H9 (cell line): ENCODE results near the gene TMEM198. TPM values are rescaled to one million over a fixed set of nuclear protein-coding genes. Genes with fewer than 3 reads are reported as not detected.

Experiments
- DNase-seq: peaks from one replicate; pipeline ENCODE4 v3.0.0-alpha.2; 2017
- H2AFZ ChIP-seq: one replicate; pipeline ENCODE4 v1.6.1; 2013; ENCODE audit warnings: mild to moderate bottlenecking, low read length, control low read depth, moderate library complexity
- H2AK5ac ChIP-seq: 2 replicates; pipeline ENCODE4 v1.6.1; 2013; ENCODE audit warnings: low read length, control low read depth, mixed read lengths; ENCODE audit not compliant: insufficient read length
- H2BK120ac ChIP-seq: one replicate; pipeline ENCODE4 v1.6.1; 2013; ENCODE audit warnings: low read depth, mild to moderate bottlenecking, low read length, control low read depth, inconsistent platforms; ENCODE audit not compliant: poor library complexity, severe bottlenecking
- H2BK12ac ChIP-seq: 2 replicates; pipeline ENCODE4 v1.6.1; 2013; ENCODE audit warnings: low read length, control low read depth, mixed read lengths, low read depth; ENCODE audit not compliant: insufficient read length
- H2BK15ac ChIP-seq: 2 replicates; pipeline ENCODE4 v1.6.1; 2013; ENCODE audit warnings: low read depth, low read length, control low read depth
- H2BK20ac ChIP-seq: one replicate; pipeline ENCODE4 v1.6.1; 2013; ENCODE audit warnings: low read depth, mild to moderate bottlenecking, low read length, control low read depth, inconsistent platforms; ENCODE audit not compliant: poor library complexity, severe bottlenecking
- H2BK5ac ChIP-seq: 2 replicates; pipeline ENCODE4 v1.6.1; 2013; ENCODE audit warnings: low read length, control low read depth, mixed read lengths; ENCODE audit not compliant: insufficient read length
- H3K14ac ChIP-seq: 2 replicates; pipeline ENCODE4 v1.6.1; 2013; ENCODE audit warnings: low read length, control low read depth; ENCODE audit not compliant: insufficient read depth
- H3K18ac ChIP-seq: 2 replicates; pipeline ENCODE4 v1.6.1; 2013; ENCODE audit warnings: low read depth, mild to moderate bottlenecking, mixed read lengths, low read length, control low read depth; ENCODE audit not compliant: insufficient read length
- H3K23ac ChIP-seq: 2 replicates; pipeline ENCODE4 v1.6.1; 2013; ENCODE audit warnings: low read length, control low read depth, mixed read lengths, low read depth; ENCODE audit not compliant: insufficient read length
- H3K23me2 ChIP-seq: 2 replicates; pipeline ENCODE4 v1.6.1; 2013; ENCODE audit warnings: low read depth, mild to moderate bottlenecking, mixed read lengths, low read length, control low read depth; ENCODE audit not compliant: insufficient read length, poor library complexity, severe bottlenecking
- H3K27ac ChIP-seq: 2 replicates; pipeline ENCODE4 v1.5.1; 2013; ENCODE audit warnings: low read length, control low read depth, mixed read lengths, low read depth; ENCODE audit not compliant: insufficient read length
- H3K27me3 ChIP-seq: 2 replicates; pipeline ENCODE4 v1.6.1; 2013; ENCODE audit warnings: low read length, control low read depth, inconsistent platforms; ENCODE audit not compliant: insufficient read depth
- H3K4ac ChIP-seq: 2 replicates; pipeline ENCODE4 v1.6.1; 2013; ENCODE audit warnings: low read depth, mild to moderate bottlenecking, control low read depth, inconsistent platforms, low read length, moderate library complexity
- H3K4me1 ChIP-seq: 2 replicates; pipeline ENCODE4 v1.6.1; 2013; ENCODE audit warnings: low read length, control low read depth, inconsistent platforms; ENCODE audit not compliant: insufficient read depth
- H3K4me2 ChIP-seq: 2 replicates; pipeline ENCODE4 v1.6.1; 2013; ENCODE audit warnings: low read length, control low read depth, mixed read lengths; ENCODE audit not compliant: insufficient read length, insufficient read depth
- H3K56ac ChIP-seq: 2 replicates; pipeline ENCODE4 v1.6.1; 2013; ENCODE audit warnings: low read depth, mild to moderate bottlenecking, mixed read lengths, low read length, control low read depth; ENCODE audit not compliant: insufficient read length
- H3K79me1 ChIP-seq: 2 replicates; pipeline ENCODE4 v1.6.1; 2013; ENCODE audit warnings: low read depth, mild to moderate bottlenecking, moderate library complexity, low read length, control low read depth, inconsistent platforms; ENCODE audit not compliant: insufficient read depth, poor library complexity, severe bottlenecking
- H3K79me2 ChIP-seq: 2 replicates; pipeline ENCODE4 v1.6.1; 2013; ENCODE audit warnings: low read length, control low read depth, inconsistent platforms; ENCODE audit not compliant: insufficient read depth
- H3K9ac ChIP-seq: 2 replicates; pipeline ENCODE4 v1.6.1; 2013; ENCODE audit warnings: low read length, control low read depth, mixed read lengths; ENCODE audit not compliant: insufficient read length; ENCODE audit errors: extremely low read depth
- H3K9me3 ChIP-seq: one replicate; pipeline ENCODE4 v1.6.1; 2013; ENCODE audit warnings: low read depth, low read length, inconsistent platforms; ENCODE audit not compliant: control insufficient read depth
- H3T11ph ChIP-seq: one replicate; pipeline ENCODE4 v1.6.1; 2013; ENCODE audit warnings: mild to moderate bottlenecking, low read length, control low read depth, inconsistent platforms
- H4K20me1 ChIP-seq: one replicate; pipeline ENCODE4 v1.6.1; 2013; ENCODE audit not compliant: control insufficient read depth, insufficient read length, insufficient read depth
- H4K5ac ChIP-seq: 2 replicates; pipeline ENCODE4 v1.6.1; 2013; ENCODE audit warnings: low read depth, mild to moderate bottlenecking, mixed read lengths, low read length, control low read depth; ENCODE audit not compliant: insufficient read length
- H4K8ac ChIP-seq: replicated peaks from 2 replicates; pipeline ENCODE4 v1.6.1; 2013; ENCODE audit warnings: low read length, control low read depth, mixed read lengths, low read depth; ENCODE audit not compliant: insufficient read length
- H4K91ac ChIP-seq: 2 replicates; pipeline ENCODE4 v1.6.1; 2013; ENCODE audit warnings: low read depth, mild to moderate bottlenecking, moderate library complexity, mixed read lengths, low read length, control low read depth; ENCODE audit not compliant: insufficient read length
- H3K27ac Mint-ChIP-seq, 3 experiments: 2 replicates in 2 of 3; 3 replicates in 1 of 3; pipeline ENCODE4 v1.8.0; 2020 to 2021; ENCODE audit warnings: mixed read lengths in 3 of 3, mild to moderate bottlenecking in 1 of 3, moderate library complexity in 1 of 3
- H3K27me3 Mint-ChIP-seq: 2 replicates; pipeline ENCODE4 v1.8.0; 2021; ENCODE audit warnings: low read depth, mild to moderate bottlenecking, moderate library complexity, mixed read lengths
- H3K36me3 Mint-ChIP-seq, 3 experiments: 2 replicates in 2 of 3; 3 replicates in 1 of 3; pipeline ENCODE4 v1.8.0; 2020 to 2021; ENCODE audit warnings: low read depth in 3 of 3, mixed read lengths in 3 of 3; ENCODE audit not compliant: insufficient read depth in 1 of 3
- H3K4me1 Mint-ChIP-seq, 2 experiments: 2 replicates each; pipeline ENCODE4 v1.8.0; 2020; ENCODE audit warnings: mixed read lengths in 2 of 2
- H3K4me3 Mint-ChIP-seq, 2 experiments: 2 replicates in 1 of 2; 3 replicates in 1 of 2; pipeline ENCODE4 v1.8.0; 2020 to 2021; ENCODE audit warnings: mild to moderate bottlenecking in 2 of 2, mixed read lengths in 2 of 2, moderate library complexity in 1 of 2
- H3K9me3 Mint-ChIP-seq, 2 experiments: 2 replicates in 1 of 2; 3 replicates in 1 of 2; pipeline ENCODE4 v1.8.0; 2020; ENCODE audit warnings: mild to moderate bottlenecking in 2 of 2, mixed read lengths in 2 of 2, moderate library complexity in 1 of 2
- WGBS: extraction: QIAGEN DNeasy Blood & Tissue Kit; methylation state at CpG from one replicate; pipeline ENCODE4 v1.1.7; 2013; ENCODE audit warnings: missing lambda C conversion rate, low lambda C conversion rate, mixed read lengths; ENCODE audit not compliant: insufficient read length; ENCODE audit errors: extremely low coverage; 5-methylcytosine and 5-hydroxymethylcytosine counted together
- total RNA-seq: library from RNA; stranded (reverse); gene quantifications from 2 replicates; pipeline ENCODE4 v1.2.1, GENCODE V29; 2021
- TF ChIP-seq, protein P1 (sequence below): fragments of 200-600 bp; sonication (generic); conservative IDR thresholded peaks from 3 replicates; pipeline ENCODE4 v1.8.0; 2021; ENCODE audit warnings: antibody characterized with exemption, mild to moderate bottlenecking

The TMEM198 gene
- total RNA-seq, 1 experiment from 2014 or later, result 7.7 TPM

DNA sequence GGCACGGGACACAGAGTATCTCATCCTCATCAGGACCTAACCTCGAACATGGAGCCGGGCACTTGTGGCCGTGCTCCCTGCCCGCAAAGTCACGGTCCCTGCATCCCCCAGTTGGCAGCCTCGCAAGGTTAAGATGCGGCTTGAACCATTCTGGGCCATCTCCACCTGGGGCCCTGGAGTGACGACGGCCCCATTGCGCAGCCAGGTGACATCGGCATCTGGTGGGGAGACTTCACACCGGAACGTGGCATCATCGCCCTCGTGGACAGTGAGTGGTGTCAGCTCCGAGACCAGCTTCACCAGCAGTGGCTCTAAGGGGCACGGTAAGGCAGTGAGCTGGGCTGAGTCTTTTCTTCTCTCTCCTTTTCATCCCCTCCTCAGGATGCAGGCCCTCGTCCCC lies 12.6 kb downstream of the TMEM198 start:
- no peak overlapping the region for H3K27ac Mint-ChIP-seq
- H3K36me3 Mint-ChIP-seq, result peaks cover 14 to 40% (median 37%) of the 10 kb centered on the region in 3 experiments
- Histone ChIP-seq H2AK5ac (no peak overlapping the region), H2BK5ac (no peak overlapping the region), H3K27me3 (peaks cover 4% of the 10 kb centered on the region; the same call in 1 of the 2 replicates), H4K8ac (no peak overlapping the region), H4K91ac (no peak overlapping the region), H3K79me1 (no peaks in the 10 kb centered on the region), H2BK120ac (no peak overlapping the region), H3K23me2 (peaks cover 7% of the 10 kb centered on the region), H2BK20ac (no peak overlapping the region), H3K9ac (no peak overlapping the region), H3T11ph (no peak overlapping the region), H3K4ac (no peak overlapping the region), H2BK12ac (no peak overlapping the region), H3K56ac (no peak overlapping the region), H3K79me2 (no peaks in the 10 kb centered on the region), H3K27ac (no peak overlapping the region), H3K18ac (no peak overlapping the region), H3K23ac (no peak overlapping the region), H3K4me2 (no peak overlapping the region), H4K5ac (no peak overlapping the region), H3K9me3 (no peaks in the 10 kb centered on the region), H3K14ac (no peak overlapping the region), H2BK15ac (no peak overlapping the region), H3K4me1 (peaks cover 13% of the 10 kb centered on the region; the same call in 1 of the 2 replicates), H2AFZ (no peak overlapping the region), H4K20me1 (no peaks in the 10 kb centered on the region)
- no CpG with 5 or more reads among the region's 19 CpGs for WGBS
- H3K27me3 Mint-ChIP-seq, result peaks cover 24% of the 10 kb centered on the region
- H3K4me3 Mint-ChIP-seq, result no peak overlapping the region
- DNase-seq, result no peak
- H3K9me3 Mint-ChIP-seq, result no peaks in the 10 kb centered on the region; a peak in 1 of 5 replicates
- peaks cover 17 to 26% of the 10 kb centered on the region in 2 experiments for H3K4me1 Mint-ChIP-seq
- TF ChIP-seq, protein P1, sequence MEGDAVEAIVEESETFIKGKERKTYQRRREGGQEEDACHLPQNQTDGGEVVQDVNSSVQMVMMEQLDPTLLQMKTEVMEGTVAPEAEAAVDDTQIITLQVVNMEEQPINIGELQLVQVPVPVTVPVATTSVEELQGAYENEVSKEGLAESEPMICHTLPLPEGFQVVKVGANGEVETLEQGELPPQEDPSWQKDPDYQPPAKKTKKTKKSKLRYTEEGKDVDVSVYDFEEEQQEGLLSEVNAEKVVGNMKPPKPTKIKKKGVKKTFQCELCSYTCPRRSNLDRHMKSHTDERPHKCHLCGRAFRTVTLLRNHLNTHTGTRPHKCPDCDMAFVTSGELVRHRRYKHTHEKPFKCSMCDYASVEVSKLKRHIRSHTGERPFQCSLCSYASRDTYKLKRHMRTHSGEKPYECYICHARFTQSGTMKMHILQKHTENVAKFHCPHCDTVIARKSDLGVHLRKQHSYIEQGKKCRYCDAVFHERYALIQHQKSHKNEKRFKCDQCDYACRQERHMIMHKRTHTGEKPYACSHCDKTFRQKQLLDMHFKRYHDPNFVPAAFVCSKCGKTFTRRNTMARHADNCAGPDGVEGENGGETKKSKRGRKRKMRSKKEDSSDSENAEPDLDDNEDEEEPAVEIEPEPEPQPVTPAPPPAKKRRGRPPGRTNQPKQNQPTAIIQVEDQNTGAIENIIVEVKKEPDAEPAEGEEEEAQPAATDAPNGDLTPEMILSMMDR, result no peak
